HEK293 (cell line): ENCODE data around the gene MUC5AC.

Experiments
- CTCF ChIA-PET: fragments of 350-600 bp; formaldehyde crosslinking; extraction: SDS; loops from one replicate; lab custom pipeline; 2021; ENCODE audit warnings: antibody characterized with exemption; lab: Yijun Ruan, JAX
- POLR2A ChIA-PET: fragments of 300-600 bp; formaldehyde crosslinking; extraction: SDS; loops from one replicate; lab custom pipeline; 2020; ENCODE audit warnings: antibody characterized with exemption, inconsistent platforms; lab: Yijun Ruan, JAX
- H3K27ac ChIP-seq: fragments of 200-500 bp; sonication (Bioruptor generic); 2 replicates; pipeline ENCODE4 v1.5.1; 2014; ENCODE audit warnings: low read depth, low read length, control low read depth, inconsistent platforms; ENCODE audit errors: extremely low read depth
- H3K36me3 ChIP-seq, 2 experiments: fragments of 200-500 bp in 1 of 2; sonication (Bioruptor generic) in 1 of 2; 1 replicate in 1 of 2; 2 replicates in 1 of 2; pipeline ENCODE4 v1.5.1; 2014 to 2017; ENCODE audit warnings: inconsistent platforms in 2 of 2, low read length in 2 of 2; ENCODE audit not compliant: control insufficient read depth in 2 of 2, insufficient read depth in 1 of 2
- H3K4me1 ChIP-seq: fragments of 200-500 bp; sonication (Bioruptor generic); 2 replicates; pipeline ENCODE4 v1.5.1; 2014; ENCODE audit warnings: mild to moderate bottlenecking, low read length, inconsistent platforms; ENCODE audit not compliant: control insufficient read depth, insufficient read depth
- H3K4me3 ChIP-seq: 2 replicates; pipeline ENCODE4 v1.5.1; 2011; ENCODE audit warnings: low read depth, mild to moderate bottlenecking, control low read depth, low read length, moderate library complexity
- H3K9me3 ChIP-seq: fragments of 200-500 bp; sonication (Bioruptor generic); 2 replicates; pipeline ENCODE4 v1.5.1; 2014; ENCODE audit warnings: low read depth, low read length, inconsistent platforms; ENCODE audit not compliant: control insufficient read depth, insufficient read depth
- BCL11A ChIP-seq: fragments of 450-650 bp; formaldehyde crosslinking; IDR thresholded peaks from 2 replicates; pipeline ENCODE4 v1.5.1; 2016; ENCODE audit warnings: low read depth, missing biosample characterization, missing genetic modification characterization
- KLF7 ChIP-seq: fragments of 450-650 bp; formaldehyde crosslinking; IDR thresholded peaks from 2 replicates; pipeline ENCODE4 v1.5.1; 2016; ENCODE audit warnings: missing biosample characterization, missing genetic modification characterization, borderline replicate concordance
- OSR2 ChIP-seq: fragments of 450-650 bp; formaldehyde crosslinking; IDR thresholded peaks from 2 replicates; pipeline ENCODE4 v1.5.1; 2016; ENCODE audit warnings: missing biosample characterization, missing genetic modification characterization
- YY1 ChIP-seq: fragments of 450-650 bp; formaldehyde crosslinking; IDR thresholded peaks from 2 replicates; pipeline ENCODE4 v1.5.1; 2018; ENCODE audit warnings: missing biosample characterization, missing genetic modification characterization
- ZBTB7A ChIP-seq: fragments of 450-650 bp; formaldehyde crosslinking; IDR thresholded peaks from 2 replicates; pipeline ENCODE4 v1.5.1; 2016; ENCODE audit warnings: low read depth, missing biosample characterization, missing genetic modification characterization
- ZFP3 ChIP-seq: fragments of 450-650 bp; formaldehyde crosslinking; IDR thresholded peaks from 2 replicates; pipeline ENCODE4 v1.5.1; 2016; ENCODE audit warnings: low read depth, missing biosample characterization, missing genetic modification characterization
- ZNF112 ChIP-seq: fragments of 450-650 bp; formaldehyde crosslinking; IDR thresholded peaks from 2 replicates; pipeline ENCODE4 v1.5.0; 2017; ENCODE audit warnings: missing biosample characterization, missing genetic modification characterization
- ZNF174 ChIP-seq: fragments of 450-650 bp; formaldehyde crosslinking; IDR thresholded peaks from 2 replicates; pipeline ENCODE4 v1.5.0; 2017; ENCODE audit warnings: missing biosample characterization, mild to moderate bottlenecking, missing genetic modification characterization
- ZNF2 ChIP-seq: fragments of 450-650 bp; formaldehyde crosslinking; IDR thresholded peaks from 2 replicates; pipeline ENCODE4 v1.5.1; 2016; ENCODE audit warnings: missing biosample characterization, missing genetic modification characterization
- ZNF211 ChIP-seq: fragments of 450-650 bp; formaldehyde crosslinking; IDR thresholded peaks from 2 replicates; pipeline ENCODE4 v1.5.1; 2016; ENCODE audit warnings: low read depth, missing biosample characterization, missing genetic modification characterization
- ZNF26 ChIP-seq: fragments of 450-650 bp; formaldehyde crosslinking; IDR thresholded peaks from 2 replicates; pipeline ENCODE4 v1.5.1; 2016; ENCODE audit warnings: missing biosample characterization, missing genetic modification characterization
- ZNF274 ChIP-seq, 2 experiments: fragments of 200-500 bp in 1 of 2; fragments of 450-650 bp in 1 of 2; sonication (Bioruptor generic) in 1 of 2; formaldehyde crosslinking in 1 of 2; IDR thresholded peaks; 2 replicates each; pipeline versions ENCODE4 v1.5.1 to v1.6.1; 2014 to 2016; ENCODE audit warnings: borderline replicate concordance in 1 of 2, inconsistent platforms in 1 of 2, low read length in 1 of 2, missing biosample characterization in 1 of 2, missing genetic modification characterization in 1 of 2
- ZNF473 ChIP-seq: fragments of 450-650 bp; formaldehyde crosslinking; IDR thresholded peaks from 2 replicates; pipeline ENCODE4 v1.5.1; 2017; ENCODE audit warnings: missing biosample characterization, missing genetic modification characterization
- ZNF626 ChIP-seq: fragments of 450-650 bp; sonication (Bioruptor Pico); formaldehyde crosslinking; IDR thresholded peaks from 2 replicates; pipeline ENCODE4 v1.5.1; 2018; ENCODE audit warnings: missing biosample characterization, missing genetic modification characterization, inconsistent platforms
- ZNF654 ChIP-seq: fragments of 450-650 bp; formaldehyde crosslinking; IDR thresholded peaks from 2 replicates; pipeline ENCODE4 v1.5.1; 2016; ENCODE audit warnings: low read depth, missing biosample characterization, missing genetic modification characterization
- ZNF76 ChIP-seq: fragments of 450-650 bp; formaldehyde crosslinking; IDR thresholded peaks from 2 replicates; pipeline ENCODE4; 2016; ENCODE audit warnings: low read depth, missing biosample characterization, missing genetic modification characterization, borderline replicate concordance
- ZNF777 ChIP-seq: fragments of 450-650 bp; formaldehyde crosslinking; IDR thresholded peaks from 2 replicates; pipeline ENCODE4 v1.5.1; 2017; ENCODE audit warnings: missing biosample characterization, missing genetic modification characterization, borderline replicate concordance
- ZSCAN23 ChIP-seq: fragments of 450-650 bp; formaldehyde crosslinking; IDR thresholded peaks from 2 replicates; pipeline ENCODE4 v1.5.1; 2016; ENCODE audit warnings: missing biosample characterization, missing genetic modification characterization
- TF ChIP-seq, protein P1 (sequence below): fragments of 450-650 bp; formaldehyde crosslinking; IDR thresholded peaks from 2 replicates; pipeline ENCODE4 v1.5.1; 2016; ENCODE audit warnings: missing biosample characterization, missing genetic modification characterization

The MUC5AC gene

GRCh38 chr11:1204381-1205101 is 46.8 kb downstream of the MUC5AC start:
- POLR2A ChIA-PET, result interaction anchor here (0.6 kb wide), 1 partner anchor 13 kb away, joined by 4 read pairs; no protein-coding TSS in a partner anchor
- no peaks in the 10 kb centered on the region for H3K36me3 ChIP-seq
- H3K9me3 ChIP-seq, result no peaks in the 10 kb centered on the region
- H3K4me3 ChIP-seq, result no peak overlapping the region
- H3K27ac ChIP-seq, result no peak overlapping the region
- CTCF ChIA-PET, result interaction anchor here (0.6 to 1.4 kb wide), 3 partner anchors 275 to 412 kb away, joined by 3 to 4 read pairs (median 3); no protein-coding TSS in a partner anchor
- TF ChIP-seq ZFP3 (no peak), ZNF777 (tag by site-specific recombination) (no peak), ZNF211 (no peak), ZNF274 (IDR thresholded peaks at IDR 0.05; ENCODE audit: low read length) (no peak), ZNF274 (tag by site-specific recombination; IDR thresholded peaks at IDR 0.05; ENCODE audit: borderline replicate concordance) (no peak), ZNF2 (tag by site-specific recombination) (no peak), BCL11A (tag by site-specific recombination) (no peak), YY1 (no peak), ZNF112 (tag by site-specific recombination) (no peak)
- H3K4me1 ChIP-seq, result no peaks in the 10 kb centered on the region

GRCh38 chr11:1205121-1205986 is 47.6 kb downstream of the MUC5AC start:
- ChIA-PET POLR2A (interaction anchor here (0.6 kb wide), 1 partner anchor 12 kb away, joined by 4 read pairs; no protein-coding TSS in a partner anchor), CTCF (interaction anchor here (0.6 to 1.4 kb wide), 2 partner anchors 309 to 411 kb away, joined by 3 to 4 read pairs; no protein-coding TSS in a partner anchor)
- TF ChIP-seq ZNF473 (no peak), ZNF26 (tag by site-specific recombination) (no peak), ZNF112 (tag by site-specific recombination) (no peak), ZSCAN23 (tag by site-specific recombination) (no peak), ZNF654 (tag by site-specific recombination) (no peak), KLF7 (tag by site-specific recombination) (no peak), OSR2 (no peak), ZBTB7A (no peak), ZNF76 (tag by site-specific recombination) (no peak)
- Histone ChIP-seq H3K27ac (no peak overlapping the region), H3K36me3 (no peaks in the 10 kb centered on the region), H3K4me3 (no peak overlapping the region), H3K4me1 (no peaks in the 10 kb centered on the region), H3K9me3 (no peaks in the 10 kb centered on the region)

DNA sequence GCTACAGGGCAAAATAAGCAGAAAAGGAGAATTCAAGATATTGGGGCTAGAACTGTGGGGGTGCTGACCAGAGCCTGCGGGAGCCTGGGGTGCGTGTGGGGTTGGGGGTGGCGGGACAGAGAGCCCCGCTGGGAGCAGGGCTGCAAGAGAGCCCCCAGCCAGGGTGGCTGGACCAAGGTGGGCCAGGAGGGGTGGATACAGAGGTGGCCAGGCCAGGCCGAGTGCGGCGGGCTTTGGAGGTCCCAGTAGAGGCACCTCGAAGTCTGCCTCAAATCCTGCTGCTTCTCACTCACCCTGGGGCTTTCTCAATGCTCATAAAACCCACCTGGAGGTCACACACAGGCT is 48.2 kb downstream of the MUC5AC start:
- Histone ChIP-seq H3K4me1 (no peaks in the 10 kb centered on the region), H3K4me3 (no peak overlapping the region), H3K27ac (no peak overlapping the region), H3K9me3 (no peaks in the 10 kb centered on the region)
- POLR2A ChIA-PET, result no interaction called here
- CTCF ChIA-PET, result no interaction called here
- TF ChIP-seq ZNF174 (tag by site-specific recombination) (no peak), ZNF626 (tag by site-specific recombination) (no peak), KLF7 (tag by site-specific recombination) (no peak)
- TF ChIP-seq, protein P1, sequence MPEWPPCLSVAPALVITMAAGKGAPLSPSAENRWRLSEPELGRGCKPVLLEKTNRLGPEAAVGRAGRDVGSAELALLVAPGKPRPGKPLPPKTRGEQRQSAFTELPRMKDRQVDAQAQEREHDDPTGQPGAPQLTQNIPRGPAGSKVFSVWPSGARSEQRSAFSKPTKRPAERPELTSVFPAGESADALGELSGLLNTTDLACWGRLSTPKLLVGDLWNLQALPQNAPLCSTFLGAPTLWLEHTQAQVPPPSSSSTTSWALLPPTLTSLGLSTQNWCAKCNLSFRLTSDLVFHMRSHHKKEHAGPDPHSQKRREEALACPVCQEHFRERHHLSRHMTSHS (tag by site-specific recombination), result no peak
- TF ChIP-seq, all 188 proteins: peak for 0
- no peaks in the 10 kb centered on the region for H3K36me3 ChIP-seq
